HFFc6 (cell line): ENCODE results near the gene SLCO3A1. TPM values are rescaled to one million over a fixed set of nuclear protein-coding genes. Genes with fewer than 3 reads are reported as not detected.

Experiments
- DNase-seq: peaks from one replicate; pipeline ENCODE4 v3.0.0-alpha.2; 2018
- H3K27ac Mint-ChIP-seq: 2 replicates; pipeline ENCODE4 v1.8.0; 2020; ENCODE audit warnings: mild to moderate bottlenecking, mixed read lengths
- H3K27me3 Mint-ChIP-seq: 2 replicates; pipeline ENCODE4 v1.8.0; 2021; ENCODE audit warnings: mild to moderate bottlenecking, moderate library complexity, mixed read lengths; ENCODE audit not compliant: insufficient read depth
- H3K36me3 Mint-ChIP-seq: 2 replicates; pipeline ENCODE4 v1.8.0; 2021; ENCODE audit warnings: low read depth, mixed read lengths
- H3K4me1 Mint-ChIP-seq: 2 replicates; pipeline ENCODE4 v1.8.0; 2020; ENCODE audit warnings: low read depth, mixed read lengths
- H3K4me3 Mint-ChIP-seq: 2 replicates; pipeline ENCODE4 v1.8.0; 2020; ENCODE audit warnings: mild to moderate bottlenecking, moderate library complexity, mixed read lengths
- H3K9me3 Mint-ChIP-seq: 2 replicates; pipeline ENCODE4 v1.8.0; 2020; ENCODE audit warnings: mild to moderate bottlenecking, mixed read lengths
- total RNA-seq, 6 experiments: library from RNA; stranded (reverse); fragmentation: NEBNext Ultra II Directional; extraction: Animal tissue kit (Norgen Biotek cat#: 25700); gene quantifications; 2 replicates in 1 of 6; 3 replicates in 5 of 6; pipeline ENCODE4 v1.2.3, GENCODE V29; 2021
- TF ChIP-seq, protein P1 (sequence below): fragments of 200-600 bp; sonication (generic); IDR thresholded peaks from 2 replicates; pipeline ENCODE4 v1.5.0; 2021; ENCODE audit warnings: antibody characterized with exemption, mild to moderate bottlenecking

The SLCO3A1 gene
- total RNA-seq, 6 experiments from 2014 or later = 5.7 to 19.4 (median 14.4) TPM

GRCh38 chr15:92163641-92164040 is 310.1 kb downstream of the SLCO3A1 start:
- Mint-ChIP-seq H3K4me3 (no peak overlapping the region), H3K9me3 (no peaks in the 10 kb centered on the region; the same call in 1 of the 2 replicates), H3K4me1 (peaks cover 21% of the 10 kb centered on the region), H3K36me3 (no peaks in the 10 kb centered on the region), H3K27ac (peak overlapping the region; percentile 45), H3K27me3 (peaks cover 3% of the 10 kb centered on the region)
- no peak for DNase-seq
- TF ChIP-seq, protein P1, sequence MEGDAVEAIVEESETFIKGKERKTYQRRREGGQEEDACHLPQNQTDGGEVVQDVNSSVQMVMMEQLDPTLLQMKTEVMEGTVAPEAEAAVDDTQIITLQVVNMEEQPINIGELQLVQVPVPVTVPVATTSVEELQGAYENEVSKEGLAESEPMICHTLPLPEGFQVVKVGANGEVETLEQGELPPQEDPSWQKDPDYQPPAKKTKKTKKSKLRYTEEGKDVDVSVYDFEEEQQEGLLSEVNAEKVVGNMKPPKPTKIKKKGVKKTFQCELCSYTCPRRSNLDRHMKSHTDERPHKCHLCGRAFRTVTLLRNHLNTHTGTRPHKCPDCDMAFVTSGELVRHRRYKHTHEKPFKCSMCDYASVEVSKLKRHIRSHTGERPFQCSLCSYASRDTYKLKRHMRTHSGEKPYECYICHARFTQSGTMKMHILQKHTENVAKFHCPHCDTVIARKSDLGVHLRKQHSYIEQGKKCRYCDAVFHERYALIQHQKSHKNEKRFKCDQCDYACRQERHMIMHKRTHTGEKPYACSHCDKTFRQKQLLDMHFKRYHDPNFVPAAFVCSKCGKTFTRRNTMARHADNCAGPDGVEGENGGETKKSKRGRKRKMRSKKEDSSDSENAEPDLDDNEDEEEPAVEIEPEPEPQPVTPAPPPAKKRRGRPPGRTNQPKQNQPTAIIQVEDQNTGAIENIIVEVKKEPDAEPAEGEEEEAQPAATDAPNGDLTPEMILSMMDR = no peak

DNA sequence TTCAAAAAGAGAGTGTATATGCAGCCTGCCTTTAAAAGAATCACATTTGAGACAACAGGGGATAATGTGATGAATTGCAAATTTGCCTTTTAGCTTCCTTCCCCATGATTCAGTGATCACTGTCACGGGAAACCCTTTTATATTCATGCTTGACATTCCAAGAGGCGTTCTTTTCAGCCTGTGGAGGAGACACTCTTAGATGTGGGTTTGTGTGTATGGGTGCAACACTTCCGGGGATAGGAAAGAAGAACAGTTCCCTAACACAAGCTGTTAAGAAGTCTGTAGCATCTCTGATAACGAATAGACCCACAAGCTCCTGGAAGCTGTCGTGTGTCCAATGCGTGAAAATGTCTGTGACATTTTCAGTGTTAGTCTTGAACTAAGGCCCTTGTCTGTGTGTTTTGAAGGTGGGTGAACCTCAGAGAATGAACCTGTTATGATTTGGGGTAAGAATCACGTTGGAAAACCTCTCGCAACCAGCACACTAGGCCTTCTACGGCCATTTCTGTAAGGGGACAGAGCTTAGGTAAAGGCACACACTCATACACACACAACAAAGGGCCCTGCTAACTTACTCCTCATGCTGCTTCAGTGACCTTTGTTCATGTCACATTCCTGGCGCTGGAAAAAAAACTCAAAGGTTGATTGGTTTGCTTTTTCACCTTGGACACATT is 311.0 kb downstream of the SLCO3A1 start:
- no peaks in the 10 kb centered on the region for H3K36me3 Mint-ChIP-seq
- H3K4me3 Mint-ChIP-seq = no peak overlapping the region
- H3K9me3 Mint-ChIP-seq = no peaks in the 10 kb centered on the region; the same call in 1 of the 2 replicates
- DNase-seq = peak; percentile 58
- TF ChIP-seq, protein P1 = no peak
- peaks cover 21% of the 10 kb centered on the region for H3K4me1 Mint-ChIP-seq
- peaks cover 3% of the 10 kb centered on the region for H3K27me3 Mint-ChIP-seq
- H3K27ac Mint-ChIP-seq = peak overlapping the region; percentile 45

GRCh38 chr15:92165001-92165346 is 311.5 kb downstream of the SLCO3A1 start:
- Mint-ChIP-seq H3K9me3 (no peaks in the 10 kb centered on the region; the same call in 1 of the 2 replicates), H3K4me3 (no peak overlapping the region), H3K36me3 (no peaks in the 10 kb centered on the region), H3K4me1 (peaks cover 21% of the 10 kb centered on the region), H3K27me3 (peaks cover 3% of the 10 kb centered on the region), H3K27ac (no peak overlapping the region)
- no peak for DNase-seq
- TF ChIP-seq, protein P1 = no peak

DNA sequence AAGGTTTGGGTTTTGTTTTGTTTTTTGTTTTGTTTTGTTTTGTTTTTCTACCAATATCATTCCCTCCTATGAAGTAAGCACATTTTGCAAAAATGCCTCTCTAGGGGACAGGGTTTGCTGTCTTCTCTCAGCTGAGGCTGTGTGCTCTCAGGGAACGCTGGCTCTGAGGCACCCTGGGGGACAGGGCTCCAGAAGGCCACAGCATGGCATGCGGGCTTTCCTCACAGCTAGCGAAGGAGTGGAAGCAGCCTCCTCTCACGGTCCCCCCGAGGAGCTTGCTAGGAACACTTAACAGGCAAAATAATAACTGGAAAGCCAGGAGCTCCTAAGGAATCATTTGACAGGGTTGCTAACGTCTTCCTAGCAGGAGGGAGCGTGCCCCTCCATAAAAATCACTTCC is 312.5 kb downstream of the SLCO3A1 start:
- no peak overlapping the region for H3K27ac Mint-ChIP-seq
- no peaks in the 10 kb centered on the region; the same call in 1 of the 2 replicates for H3K9me3 Mint-ChIP-seq

GRCh38 chr15:92166751-92167405 is 313.4 kb downstream of the SLCO3A1 start:
- TF ChIP-seq, protein P1 = no peak
- peaks cover 21% of the 10 kb centered on the region for H3K4me1 Mint-ChIP-seq
- no peaks in the 10 kb centered on the region for H3K36me3 Mint-ChIP-seq
- H3K4me3 Mint-ChIP-seq = no peak overlapping the region
- no peak overlapping the region for H3K27ac Mint-ChIP-seq
- peaks cover 8% of the 10 kb centered on the region; the same call in 1 of the 2 replicates for H3K27me3 Mint-ChIP-seq
- no peak for DNase-seq
- no peaks in the 10 kb centered on the region; the same call in 1 of the 2 replicates for H3K9me3 Mint-ChIP-seq

More for the DNA sequence above, 312.5 kb downstream of the SLCO3A1 start:
- DNase-seq = no peak
- Mint-ChIP-seq H3K4me3 (no peak overlapping the region), H3K27me3 (peaks cover 9% of the 10 kb centered on the region), H3K4me1 (peaks cover 21% of the 10 kb centered on the region), H3K36me3 (no peaks in the 10 kb centered on the region)
- TF ChIP-seq, protein P1 = no peak
